AG10803 (cell line): Measurements from ENCODE around the gene TUNAR.

Experiments used
- DNase-seq: peaks from one replicate; pipeline ENCODE4 v3.0.0; 2010; ENCODE audit warnings: low read depth
- H3K4me3 ChIP-seq: 2 replicates; pipeline ENCODE4 v1.5.1; 2011; ENCODE audit warnings: mild to moderate bottlenecking, low read length, control low read depth
- TF ChIP-seq, protein P1 (sequence below): conservative IDR thresholded peaks from 2 replicates; pipeline ENCODE4 v1.5.1; 2011; ENCODE audit warnings: mild to moderate bottlenecking, low read length, control low read depth, inconsistent platforms

TUNAR gene

DNA sequence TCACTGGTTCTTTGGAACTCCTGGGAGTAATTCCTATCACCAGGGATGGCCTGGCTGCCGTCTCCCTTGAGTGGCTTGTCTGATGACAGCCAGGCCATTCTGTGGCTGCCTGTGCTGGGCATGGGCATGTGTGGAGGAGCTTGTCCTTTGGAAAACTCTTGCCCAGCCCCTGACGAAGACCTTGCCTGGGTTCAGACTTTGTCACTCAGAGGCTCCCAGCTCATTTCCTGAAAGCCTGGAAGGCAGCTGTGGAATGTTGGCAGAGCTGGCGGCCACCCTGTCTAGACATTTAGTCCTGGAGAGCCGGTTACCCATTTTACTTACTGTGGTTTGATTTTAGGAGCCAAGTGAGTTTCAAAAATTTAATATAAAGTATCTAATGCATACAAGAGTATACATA is 34.0 kb downstream of the TUNAR start:
- TF ChIP-seq, protein P1, sequence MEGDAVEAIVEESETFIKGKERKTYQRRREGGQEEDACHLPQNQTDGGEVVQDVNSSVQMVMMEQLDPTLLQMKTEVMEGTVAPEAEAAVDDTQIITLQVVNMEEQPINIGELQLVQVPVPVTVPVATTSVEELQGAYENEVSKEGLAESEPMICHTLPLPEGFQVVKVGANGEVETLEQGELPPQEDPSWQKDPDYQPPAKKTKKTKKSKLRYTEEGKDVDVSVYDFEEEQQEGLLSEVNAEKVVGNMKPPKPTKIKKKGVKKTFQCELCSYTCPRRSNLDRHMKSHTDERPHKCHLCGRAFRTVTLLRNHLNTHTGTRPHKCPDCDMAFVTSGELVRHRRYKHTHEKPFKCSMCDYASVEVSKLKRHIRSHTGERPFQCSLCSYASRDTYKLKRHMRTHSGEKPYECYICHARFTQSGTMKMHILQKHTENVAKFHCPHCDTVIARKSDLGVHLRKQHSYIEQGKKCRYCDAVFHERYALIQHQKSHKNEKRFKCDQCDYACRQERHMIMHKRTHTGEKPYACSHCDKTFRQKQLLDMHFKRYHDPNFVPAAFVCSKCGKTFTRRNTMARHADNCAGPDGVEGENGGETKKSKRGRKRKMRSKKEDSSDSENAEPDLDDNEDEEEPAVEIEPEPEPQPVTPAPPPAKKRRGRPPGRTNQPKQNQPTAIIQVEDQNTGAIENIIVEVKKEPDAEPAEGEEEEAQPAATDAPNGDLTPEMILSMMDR: no peak
- DNase-seq: no peak
- H3K4me3 ChIP-seq: no peak overlapping the region

GRCh38 chr14:95911456-95911855 is 34.8 kb downstream of the TUNAR start:
- DNase-seq: no peak
- TF ChIP-seq, protein P1: no peak
- H3K4me3 ChIP-seq: no peak overlapping the region

DNA sequence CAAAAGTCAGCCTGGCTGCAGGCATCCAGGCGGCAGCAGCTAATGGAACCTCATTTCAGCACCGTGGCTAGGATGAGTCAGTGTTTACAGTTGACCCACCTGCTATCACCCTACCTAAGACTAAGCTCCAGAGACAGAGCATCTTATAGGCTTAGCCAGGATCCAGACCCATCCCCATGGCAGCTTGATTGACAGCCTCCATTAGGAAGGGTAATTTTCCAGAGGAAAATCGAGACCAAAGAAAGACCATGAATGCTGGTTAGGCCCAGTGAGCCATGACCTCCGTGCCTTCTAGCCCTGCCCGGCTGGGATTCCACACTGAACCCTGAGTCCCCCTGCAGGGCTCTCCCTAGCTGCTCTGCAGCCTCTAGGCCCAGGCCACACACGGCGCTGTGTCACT is 38.7 kb downstream of the TUNAR start:
- no peak overlapping the region for H3K4me3 ChIP-seq
- DNase-seq: no peak
- TF ChIP-seq, protein P1: no peak

DNA sequence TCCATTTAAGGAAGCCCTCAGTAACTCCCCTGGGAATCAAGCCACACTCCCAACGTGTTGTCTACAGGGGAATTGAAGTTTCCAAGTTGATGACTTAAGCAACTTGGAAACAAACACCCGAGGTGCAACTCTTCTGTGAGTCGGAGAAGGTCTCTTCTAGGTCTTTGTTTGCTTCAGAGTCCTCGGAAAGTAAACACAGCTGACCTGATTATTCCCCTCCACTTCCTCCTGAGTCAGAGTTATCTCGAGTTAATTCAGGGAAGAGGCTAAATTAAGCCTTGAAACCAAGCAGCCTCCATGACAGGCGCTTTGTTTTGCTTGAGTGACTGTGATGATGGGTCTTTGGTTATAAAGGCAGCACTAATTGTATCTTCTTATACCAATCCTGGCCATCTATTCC is 41.8 kb downstream of the TUNAR start:
- TF ChIP-seq, protein P1: no peak
- H3K4me3 ChIP-seq: no peak overlapping the region
- no peak for DNase-seq

DNA sequence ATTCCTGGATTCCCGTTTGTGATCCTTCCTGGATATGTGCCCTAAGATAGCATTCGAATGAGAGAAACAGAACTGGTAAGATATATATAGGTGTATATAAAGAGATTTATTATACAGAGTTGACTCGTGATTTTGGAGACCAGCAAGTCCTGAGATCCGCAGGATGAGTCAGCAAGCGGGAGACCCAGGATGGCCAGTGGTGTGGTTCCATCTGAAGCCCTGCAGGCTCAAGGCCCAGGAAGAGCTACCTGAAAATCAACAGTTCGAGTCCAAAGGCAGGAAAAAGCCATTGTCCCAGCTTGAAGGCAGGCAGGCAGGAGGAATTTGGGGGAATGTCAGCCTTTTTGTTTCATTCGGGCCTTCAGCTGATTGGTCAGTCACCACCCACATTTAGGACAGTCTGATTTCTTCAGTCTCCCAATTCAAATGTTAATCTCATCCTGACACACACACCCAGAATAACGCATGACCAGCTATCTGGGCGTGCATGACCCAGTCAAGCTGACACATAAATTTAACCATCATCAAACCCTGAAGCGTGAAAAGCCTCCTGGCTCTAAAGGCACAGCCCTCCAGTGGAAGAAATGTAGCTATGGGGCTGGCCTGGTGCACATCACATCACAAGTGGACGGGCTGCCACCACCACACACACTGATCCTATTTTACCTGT is 44.3 kb downstream of the TUNAR start:
- H3K4me3 ChIP-seq: no peak overlapping the region
- no peak for DNase-seq
- TF ChIP-seq, protein P1: no peak

DNA sequence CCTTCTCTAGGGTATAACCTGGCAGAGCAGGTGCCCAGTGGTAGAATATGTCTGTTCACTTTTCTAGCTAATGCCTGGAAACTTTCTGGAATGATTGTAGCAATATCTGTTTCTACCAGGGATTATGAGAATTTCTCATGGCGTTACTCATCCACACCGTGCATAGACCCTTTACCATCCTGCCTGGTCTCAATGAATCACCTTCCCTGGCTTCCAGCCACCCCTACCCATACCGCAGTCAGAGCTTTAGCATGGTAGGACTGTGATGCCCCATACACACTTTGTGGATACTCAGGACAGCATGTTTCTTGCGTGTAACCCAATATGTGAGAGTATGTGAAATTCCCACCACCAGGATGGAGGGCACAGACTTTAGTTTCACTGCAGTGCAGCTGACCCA is 45.4 kb downstream of the TUNAR start:
- no peak for DNase-seq
- TF ChIP-seq, protein P1: no peak
- H3K4me3 ChIP-seq: no peak overlapping the region

DNA sequence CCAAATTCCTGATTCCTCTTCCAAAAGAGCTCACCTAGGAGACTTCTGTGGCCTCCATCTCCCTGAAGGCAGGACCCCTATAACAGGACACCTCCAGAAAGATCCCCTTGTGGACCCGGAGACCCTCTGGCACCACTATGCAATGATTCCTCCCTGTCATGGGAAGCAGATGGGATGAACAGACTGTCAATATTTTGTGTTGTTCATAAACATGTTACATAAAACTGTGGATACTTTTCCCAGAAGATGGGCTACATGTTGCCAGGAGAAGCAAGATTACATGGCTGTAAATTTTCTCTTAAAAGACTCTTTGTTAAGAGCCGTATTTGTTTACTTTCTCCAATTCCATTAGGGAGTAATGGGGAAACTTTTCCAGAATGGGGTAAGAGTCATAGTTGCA is 52.1 kb downstream of the TUNAR start:
- no peak for DNase-seq
- H3K4me3 ChIP-seq: no peak overlapping the region
- TF ChIP-seq, protein P1: no peak
